ENCODE measurements around the gene EMC10. TPM values are rescaled to one million over a fixed set of nuclear protein-coding genes. Genes with fewer than 3 reads are reported as not detected.

The EMC10 gene
- total and polyA plus RNA-seq, 3 experiments from 2014 or later: 11.4 to 74.8 (median 74.7) TPM

DNA sequence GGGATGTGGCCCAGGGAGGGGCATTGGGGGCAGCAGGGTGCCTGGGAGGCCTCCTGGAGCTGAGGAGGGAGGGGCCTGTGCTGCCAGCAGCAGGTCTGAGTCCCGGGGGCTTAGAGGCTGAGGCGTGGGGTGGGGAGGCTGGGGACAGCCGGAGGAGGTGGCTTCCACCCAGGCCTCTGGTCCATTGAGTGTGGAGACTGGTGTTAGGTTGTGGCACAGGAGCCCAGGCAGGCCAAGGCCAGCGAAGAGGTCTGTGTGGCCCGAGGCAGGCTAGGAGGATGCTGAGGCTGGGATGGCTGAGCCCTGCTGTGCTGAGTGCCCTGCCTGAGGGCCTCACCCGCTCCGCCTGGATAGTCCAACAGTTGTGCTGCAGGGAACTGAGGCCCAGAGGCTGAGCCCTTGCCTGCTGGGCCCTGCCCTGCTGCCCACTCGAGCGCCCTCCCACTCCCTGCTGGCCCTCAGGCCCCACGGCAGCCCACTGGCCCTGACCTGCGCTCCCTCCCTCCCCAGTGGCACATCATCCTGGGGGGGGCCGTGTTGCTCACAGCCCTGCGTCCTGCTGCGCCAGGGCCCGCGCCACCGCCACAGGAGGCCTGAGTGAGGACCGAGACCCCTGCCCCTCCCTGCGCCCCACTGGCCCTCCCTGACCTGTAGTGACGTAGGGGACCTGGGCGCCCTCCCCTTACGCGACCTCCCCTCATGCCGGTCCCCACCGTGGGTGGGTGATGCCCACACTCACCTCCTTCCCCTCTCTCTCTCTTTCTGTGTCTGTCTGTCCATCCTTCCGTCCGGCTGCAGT, 5.2 kb downstream of the EMC10 start:
- peaks cover 3 to 71% (median 5%) of the 10 kb centered on the region in 3 donors for H3K36me3 Mint-ChIP-seq
- no peaks in the 10 kb centered on the region for H3K27me3 ChIP-seq (ENCODE audit: insufficient read depth, low read length, poor library complexity, severe bottlenecking)
- peaks cover 16% of the 10 kb centered on the region for H3K36me3 ChIP-seq (ENCODE audit: insufficient read depth, low read length)
- DNase-seq: no peak
- peaks cover 26% of the 10 kb centered on the region for H3K4me1 ChIP-seq (ENCODE audit: insufficient read depth, low read length)
- no peak overlapping the region for H3K4me3 ChIP-seq (ENCODE audit: low read length)
- no peak overlapping the region for H3K27ac Mint-ChIP-seq
- H3K4me3 Mint-ChIP-seq: peak overlapping the region in 1 of 7 donors; percentile 54
- ChIA-PET POLR2A (no interaction called here), CTCF (no interaction called here)
- H3K9me3 ChIP-seq (ENCODE audit: low read length): no peaks in the 10 kb centered on the region
- H3K27me3 Mint-ChIP-seq: peaks cover 0 to 2% of the 10 kb centered on the region in 2 donors
- peaks cover 19 to 26% (median 22%) of the 10 kb centered on the region in 3 donors for H3K4me1 Mint-ChIP-seq
- H3K27ac ChIP-seq (ENCODE audit: low read depth, low read length): no peak overlapping the region
- no peaks in the 10 kb centered on the region for H3K9me3 Mint-ChIP-seq

DNA sequence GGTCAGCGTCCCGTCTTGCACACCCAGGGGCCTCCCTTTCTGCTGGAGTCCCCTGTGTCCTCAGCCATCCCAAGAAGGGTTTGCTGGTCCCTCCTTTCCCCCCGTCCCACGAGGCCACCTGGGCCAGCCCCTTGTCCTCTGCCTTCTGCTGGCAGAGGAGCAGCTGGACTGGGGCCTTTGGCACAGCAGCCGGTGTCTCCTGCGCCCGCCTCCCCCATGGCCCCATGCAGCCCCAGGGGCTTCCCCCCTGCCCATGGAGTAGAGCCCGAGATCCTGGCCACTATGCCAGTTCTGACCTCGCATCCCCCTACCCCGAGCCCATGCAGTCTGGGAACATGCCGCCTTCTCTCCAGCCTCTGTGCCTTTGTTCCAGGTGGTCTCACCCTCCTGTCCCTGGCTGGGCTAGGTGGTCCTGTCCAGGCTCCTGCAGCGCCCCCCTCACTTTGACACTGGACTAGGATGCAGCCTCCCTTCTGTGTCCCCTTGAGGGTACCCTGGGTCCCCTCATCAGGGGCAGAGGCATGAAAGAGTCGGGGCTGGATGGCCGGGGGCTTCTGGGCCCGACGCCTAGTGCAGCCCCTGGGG, 6.1 kb downstream of the EMC10 start:
- POLR2A ChIA-PET: no interaction called here
- H3K27me3 Mint-ChIP-seq: peaks cover 0 to 2% of the 10 kb centered on the region in 2 donors
- Histone ChIP-seq H3K27me3 (ENCODE audit: insufficient read depth, low read length, poor library complexity, severe bottlenecking) (no peaks in the 10 kb centered on the region), H3K27ac (ENCODE audit: low read depth, low read length) (no peak overlapping the region), H3K9me3 (ENCODE audit: low read length) (no peaks in the 10 kb centered on the region), H3K4me1 (ENCODE audit: insufficient read depth, low read length) (peaks cover 21% of the 10 kb centered on the region), H3K36me3 (ENCODE audit: insufficient read depth, low read length) (peaks cover 16% of the 10 kb centered on the region), H3K4me3 (ENCODE audit: low read length) (no peak overlapping the region)
- CTCF ChIA-PET: no interaction called here
- no peak overlapping the region for H3K4me3 Mint-ChIP-seq
- H3K27ac Mint-ChIP-seq: peak overlapping the region in 1 of 8 donors; percentile 81
- H3K4me1 Mint-ChIP-seq: peaks cover 15 to 18% (median 17%) of the 10 kb centered on the region in 3 donors
- no peaks in the 10 kb centered on the region for H3K9me3 Mint-ChIP-seq
- peaks cover 3 to 67% (median 5%) of the 10 kb centered on the region in 3 donors for H3K36me3 Mint-ChIP-seq
- no peak for DNase-seq

DNA sequence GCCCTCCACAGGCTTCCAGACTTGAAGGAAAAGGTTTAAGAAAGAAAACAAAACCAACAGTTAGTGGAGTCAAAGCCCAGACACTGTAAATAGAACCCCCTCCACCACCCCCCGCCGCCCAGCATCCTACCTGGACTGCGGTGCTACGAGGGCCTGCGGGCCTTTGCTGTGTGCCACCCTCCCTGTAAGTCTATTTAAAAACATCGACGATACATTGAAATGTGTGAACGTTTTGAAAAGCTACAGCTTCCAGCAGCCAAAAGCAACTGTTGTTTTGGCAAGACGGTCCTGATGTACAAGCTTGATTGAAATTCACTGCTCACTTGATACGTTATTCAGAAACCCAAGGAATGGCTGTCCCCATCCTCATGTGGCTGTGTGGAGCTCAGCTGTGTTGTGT, 6.6 kb downstream of the EMC10 start:
- H3K27me3 ChIP-seq (ENCODE audit: insufficient read depth, low read length, poor library complexity, severe bottlenecking): no peaks in the 10 kb centered on the region
- ChIA-PET CTCF (interaction anchor here (0.5 kb wide), 1 partner anchor 435 kb away, joined by 3 read pairs; no protein-coding TSS in a partner anchor), POLR2A (no interaction called here)
- no peaks in the 10 kb centered on the region for H3K9me3 Mint-ChIP-seq
- no peaks in the 10 kb centered on the region for H3K27me3 Mint-ChIP-seq
- H3K4me1 ChIP-seq (ENCODE audit: insufficient read depth, low read length): peaks cover 15% of the 10 kb centered on the region
- H3K4me3 Mint-ChIP-seq: peak overlapping the region in 1 of 7 donors; percentile 38
- peaks cover 3 to 62% (median 5%) of the 10 kb centered on the region in 3 donors for H3K36me3 Mint-ChIP-seq
- H3K4me1 Mint-ChIP-seq: peaks cover 10 to 13% (median 11%) of the 10 kb centered on the region in 3 donors
- H3K27ac Mint-ChIP-seq: peak overlapping the region in 1 of 8 donors; percentile 81
- no peak overlapping the region for H3K27ac ChIP-seq (ENCODE audit: low read depth, low read length)
- H3K36me3 ChIP-seq (ENCODE audit: insufficient read depth, low read length): peaks cover 16% of the 10 kb centered on the region
- H3K9me3 ChIP-seq (ENCODE audit: low read length): no peaks in the 10 kb centered on the region
- H3K4me3 ChIP-seq (ENCODE audit: low read length): no peak overlapping the region
- DNase-seq: no peak

DNA sequence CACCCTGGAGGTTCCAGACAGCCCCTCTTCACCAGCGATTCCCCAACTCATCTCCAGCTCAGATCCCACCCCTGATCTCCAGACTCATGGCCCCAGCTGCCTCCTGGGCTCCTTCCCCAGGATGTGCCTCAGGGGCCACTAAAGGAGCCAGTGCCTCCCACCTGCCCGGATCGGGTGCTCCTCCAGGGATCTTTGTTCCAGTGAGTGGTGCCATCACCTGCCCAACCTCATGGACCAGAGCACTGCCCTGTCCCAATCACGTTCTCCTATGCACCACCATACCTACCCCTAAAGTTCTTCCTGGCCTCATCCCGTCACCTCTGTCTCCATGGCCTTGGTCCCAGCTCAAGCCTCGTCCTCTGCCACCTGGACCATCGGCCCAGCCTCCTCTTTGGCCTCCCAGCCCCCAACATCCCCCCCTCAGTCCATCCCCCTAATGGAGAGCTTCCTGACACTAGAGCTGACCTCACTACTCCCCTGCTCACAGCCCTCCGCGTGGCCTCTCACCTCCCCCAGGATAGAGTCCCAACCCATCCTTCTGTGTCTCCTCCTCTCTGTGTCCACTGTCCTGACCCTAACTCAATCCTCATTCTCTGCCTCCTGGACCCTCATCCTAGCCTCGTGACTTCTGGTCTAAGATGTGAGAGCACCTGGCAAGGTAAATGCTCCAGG, 9.1 kb downstream of the EMC10 start:
- Mint-ChIP-seq H3K4me3 (no peak overlapping the region), H3K9me3 (no peaks in the 10 kb centered on the region), H3K27me3 (no peaks in the 10 kb centered on the region), H3K4me1 (peaks cover 1 to 9% (median 6%) of the 10 kb centered on the region in 3 donors), H3K27ac (peak overlapping the region in 1 of 8 donors; percentile 89), H3K36me3 (peaks cover 3 to 44% (median 5%) of the 10 kb centered on the region in 3 donors)
- POLR2A ChIA-PET: no interaction called here
- H3K9me3 ChIP-seq (ENCODE audit: low read length): no peaks in the 10 kb centered on the region
- H3K36me3 ChIP-seq (ENCODE audit: insufficient read depth, low read length): peaks cover 9% of the 10 kb centered on the region
- CTCF ChIA-PET: no interaction called here
- no peak overlapping the region for H3K4me3 ChIP-seq (ENCODE audit: low read length)
- no peak for DNase-seq
- no peak overlapping the region for H3K27ac ChIP-seq (ENCODE audit: low read depth, low read length)
- H3K4me1 ChIP-seq (ENCODE audit: insufficient read depth, low read length): no peaks in the 10 kb centered on the region
- H3K27me3 ChIP-seq (ENCODE audit: insufficient read depth, low read length, poor library complexity, severe bottlenecking): no peaks in the 10 kb centered on the region

DNA sequence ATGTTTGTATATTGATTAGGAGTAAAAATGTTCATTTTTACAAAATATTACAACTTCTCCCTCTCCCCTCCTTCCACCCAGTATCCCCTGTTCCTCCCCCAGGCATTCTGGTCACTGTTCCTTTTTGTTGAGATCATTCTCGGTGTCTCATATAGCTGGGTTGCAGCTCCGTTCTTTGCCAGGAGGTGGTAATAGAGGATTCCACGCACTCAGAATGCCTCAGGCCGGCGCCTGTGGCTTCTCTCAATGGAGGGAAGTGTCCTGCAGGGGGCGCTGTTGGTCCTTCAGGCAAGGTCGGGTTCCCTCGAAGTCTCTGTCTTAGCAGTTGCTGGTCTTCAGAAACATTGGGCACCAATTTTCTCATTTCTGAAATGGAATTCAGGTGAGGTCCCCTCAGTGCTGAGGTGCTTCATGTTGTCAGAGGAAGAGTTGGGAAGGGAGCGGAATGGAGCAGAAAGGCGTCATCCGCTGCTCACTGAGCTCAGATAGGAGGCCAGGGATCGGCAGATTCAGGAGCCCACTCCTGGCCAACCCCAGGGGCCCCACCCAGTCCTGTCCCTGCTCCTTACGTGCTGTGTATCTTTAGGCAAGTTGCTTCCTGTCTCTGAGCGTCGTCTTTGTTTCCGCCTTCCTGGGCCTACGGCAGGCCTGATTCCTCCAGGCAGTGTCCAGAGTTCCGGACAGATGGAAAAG, 10.7 kb downstream of the EMC10 start:
- Mint-ChIP-seq H3K4me1 (peaks cover 15 to 23% (median 16%) of the 10 kb centered on the region in 3 donors), H3K27me3 (no peaks in the 10 kb centered on the region), H3K4me3 (no peak overlapping the region), H3K36me3 (peaks cover 4 to 33% (median 5%) of the 10 kb centered on the region in 3 donors), H3K9me3 (no peaks in the 10 kb centered on the region), H3K27ac (peak overlapping the region in 1 of 8 donors; percentile 60)
- no peaks in the 10 kb centered on the region for H3K27me3 ChIP-seq (ENCODE audit: insufficient read depth, low read length, poor library complexity, severe bottlenecking)
- peak in 4 of 5 donors; percentile 27 to 38 (median 34) for DNase-seq
- peaks cover 5% of the 10 kb centered on the region for H3K36me3 ChIP-seq (ENCODE audit: insufficient read depth, low read length)
- ChIA-PET CTCF (no interaction called here), POLR2A (no interaction called here)
- no peaks in the 10 kb centered on the region for H3K9me3 ChIP-seq (ENCODE audit: low read length)
- peaks cover 6% of the 10 kb centered on the region for H3K4me1 ChIP-seq (ENCODE audit: insufficient read depth, low read length)
- no peak overlapping the region for H3K4me3 ChIP-seq (ENCODE audit: low read length)
- no peak overlapping the region for H3K27ac ChIP-seq (ENCODE audit: low read depth, low read length)

DNA sequence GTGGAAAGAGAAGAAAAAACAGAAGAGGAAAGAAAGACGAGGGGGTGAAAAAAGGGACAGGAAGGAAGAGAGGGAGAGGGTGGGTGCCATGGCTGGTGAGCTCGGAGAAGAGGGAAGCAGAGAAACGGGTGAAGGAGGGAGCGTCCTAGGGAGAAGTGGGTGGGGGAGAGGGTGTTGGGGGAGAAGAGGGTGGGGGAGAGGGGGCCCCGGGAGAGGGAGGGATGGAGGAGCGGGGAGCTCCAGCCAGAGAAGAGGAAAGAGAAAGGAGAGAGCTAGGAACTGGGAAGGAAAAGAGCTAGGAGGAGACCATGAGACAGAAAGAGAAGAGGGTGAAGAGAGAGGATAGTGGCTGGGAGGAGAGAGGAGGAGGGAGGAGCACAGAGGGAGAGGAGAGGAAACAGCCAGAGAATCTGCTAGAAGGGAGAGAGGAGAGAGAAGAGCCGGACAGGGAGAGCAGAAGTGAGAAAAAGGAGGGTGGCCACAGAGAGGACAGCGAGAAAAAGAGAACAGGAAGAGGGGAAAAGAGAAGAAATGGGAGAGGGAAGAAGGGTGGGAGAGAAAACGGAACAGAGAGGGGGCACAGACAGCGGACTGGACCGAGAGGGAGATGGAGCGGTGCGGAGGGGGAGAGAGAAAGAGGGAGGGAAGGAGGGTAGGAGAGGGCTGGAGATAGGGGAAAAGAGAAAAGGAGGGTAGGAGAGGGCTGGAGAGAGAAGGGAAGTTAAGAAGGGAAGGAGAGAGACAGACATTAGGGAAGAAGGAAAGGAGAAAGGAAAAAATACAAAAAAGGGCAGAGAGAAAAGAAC, 12.3 kb downstream of the EMC10 start:
- POLR2A ChIA-PET: no interaction called here
- H3K36me3 Mint-ChIP-seq: peaks cover 0 to 18% (median 1%) of the 10 kb centered on the region in 3 donors
- H3K4me1 Mint-ChIP-seq: peaks cover 20 to 28% (median 20%) of the 10 kb centered on the region in 3 donors
- CTCF ChIA-PET: no interaction called here
- Histone ChIP-seq H3K9me3 (ENCODE audit: low read length) (no peaks in the 10 kb centered on the region), H3K27ac (ENCODE audit: low read depth, low read length) (no peak overlapping the region), H3K27me3 (ENCODE audit: insufficient read depth, low read length, poor library complexity, severe bottlenecking) (no peaks in the 10 kb centered on the region), H3K4me1 (ENCODE audit: insufficient read depth, low read length) (peaks cover 12% of the 10 kb centered on the region), H3K36me3 (ENCODE audit: insufficient read depth, low read length) (peaks cover 5% of the 10 kb centered on the region), H3K4me3 (ENCODE audit: low read length) (no peak overlapping the region)
- DNase-seq: no peak
- no peaks in the 10 kb centered on the region for H3K9me3 Mint-ChIP-seq
- no peak overlapping the region for H3K4me3 Mint-ChIP-seq
- H3K27me3 Mint-ChIP-seq: no peaks in the 10 kb centered on the region
- H3K27ac Mint-ChIP-seq: no peak overlapping the region

DNA sequence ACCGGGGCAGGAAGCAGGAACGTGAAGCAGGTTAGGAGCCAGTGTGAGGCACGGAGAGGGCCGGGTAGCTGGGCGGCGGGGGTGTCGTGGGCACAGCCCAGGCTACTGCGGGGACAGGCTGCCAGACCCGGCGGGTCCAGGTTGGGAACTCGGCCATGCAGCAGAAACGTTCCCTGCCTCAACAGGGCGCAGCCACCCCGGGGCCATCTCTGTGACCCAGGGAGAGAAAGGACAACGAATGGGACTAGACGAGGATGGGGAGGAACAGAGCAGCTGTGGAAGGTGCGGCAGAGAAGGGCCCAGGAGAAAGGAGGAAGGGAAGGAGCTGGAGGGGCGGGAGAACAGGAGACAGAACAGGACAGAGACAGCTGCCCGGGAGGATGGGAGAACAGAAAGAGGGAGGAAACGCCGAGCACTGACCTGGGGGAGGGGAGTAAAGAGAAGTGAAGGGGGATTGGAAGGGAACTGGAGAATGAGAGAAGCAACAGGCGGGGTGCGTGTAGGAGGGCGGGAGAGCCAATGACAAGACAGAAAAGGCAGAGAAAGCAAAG, 13.2 kb downstream of the EMC10 start:
- Mint-ChIP-seq H3K27ac (no peak overlapping the region), H3K4me3 (no peak overlapping the region), H3K36me3 (peaks cover 0 to 12% (median 1%) of the 10 kb centered on the region in 3 donors), H3K27me3 (no peaks in the 10 kb centered on the region), H3K4me1 (peaks cover 20 to 28% (median 20%) of the 10 kb centered on the region in 3 donors), H3K9me3 (no peaks in the 10 kb centered on the region)
- ChIA-PET CTCF (no interaction called here), POLR2A (no interaction called here)
- no peak overlapping the region for H3K27ac ChIP-seq (ENCODE audit: low read depth, low read length)
- peaks cover 12% of the 10 kb centered on the region for H3K4me1 ChIP-seq (ENCODE audit: insufficient read depth, low read length)
- H3K9me3 ChIP-seq (ENCODE audit: low read length): no peaks in the 10 kb centered on the region
- peaks cover 4% of the 10 kb centered on the region for H3K36me3 ChIP-seq (ENCODE audit: insufficient read depth, low read length)
- DNase-seq: no peak
- no peak overlapping the region for H3K4me3 ChIP-seq (ENCODE audit: low read length)
- no peaks in the 10 kb centered on the region for H3K27me3 ChIP-seq (ENCODE audit: insufficient read depth, low read length, poor library complexity, severe bottlenecking)

Data from CD8-positive, alpha-beta memory T cell (primary cell).